C4-2B (cell line): ENCODE results near the gene SHROOM3.

Source experiments
- ZFX ChIP-seq: fragments of 450-650 bp; IDR thresholded peaks from 2 replicates; pipeline ENCODE4 v1.6.1; 2017
- TF ChIP-seq, protein P1 (sequence below): fragments of 450-650 bp; conservative IDR thresholded peaks from 2 replicates; pipeline ENCODE4 v1.5.1; 2017; ENCODE audit warnings: mild to moderate bottlenecking

DNA sequence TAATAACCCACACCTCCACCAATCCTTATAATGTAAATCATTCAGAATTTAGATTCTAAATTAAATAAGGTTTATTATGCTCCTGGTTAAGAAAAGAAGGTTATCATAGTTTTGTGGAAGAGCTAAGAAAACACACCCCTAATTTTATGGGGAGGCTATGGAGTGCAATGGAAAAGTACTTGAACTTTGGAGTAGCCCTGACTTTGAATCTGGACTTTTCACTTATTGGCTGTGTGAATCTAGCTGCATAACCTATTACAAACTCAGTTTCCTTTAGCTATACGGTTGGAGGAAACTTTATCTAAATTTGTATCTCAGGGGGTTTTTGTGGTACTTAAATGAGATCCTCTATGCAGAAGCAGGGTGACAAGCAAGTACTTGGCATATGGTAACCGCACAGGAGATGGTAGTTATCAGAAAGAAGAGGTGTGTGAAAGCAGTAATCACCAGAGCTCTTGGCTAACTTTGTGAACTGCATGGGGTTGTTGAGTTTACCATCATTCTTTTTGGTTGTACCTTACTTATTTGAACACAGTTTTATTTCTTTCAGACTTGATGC is 143.1 kb downstream of the SHROOM3 start:
- TF ChIP-seq, protein P1, sequence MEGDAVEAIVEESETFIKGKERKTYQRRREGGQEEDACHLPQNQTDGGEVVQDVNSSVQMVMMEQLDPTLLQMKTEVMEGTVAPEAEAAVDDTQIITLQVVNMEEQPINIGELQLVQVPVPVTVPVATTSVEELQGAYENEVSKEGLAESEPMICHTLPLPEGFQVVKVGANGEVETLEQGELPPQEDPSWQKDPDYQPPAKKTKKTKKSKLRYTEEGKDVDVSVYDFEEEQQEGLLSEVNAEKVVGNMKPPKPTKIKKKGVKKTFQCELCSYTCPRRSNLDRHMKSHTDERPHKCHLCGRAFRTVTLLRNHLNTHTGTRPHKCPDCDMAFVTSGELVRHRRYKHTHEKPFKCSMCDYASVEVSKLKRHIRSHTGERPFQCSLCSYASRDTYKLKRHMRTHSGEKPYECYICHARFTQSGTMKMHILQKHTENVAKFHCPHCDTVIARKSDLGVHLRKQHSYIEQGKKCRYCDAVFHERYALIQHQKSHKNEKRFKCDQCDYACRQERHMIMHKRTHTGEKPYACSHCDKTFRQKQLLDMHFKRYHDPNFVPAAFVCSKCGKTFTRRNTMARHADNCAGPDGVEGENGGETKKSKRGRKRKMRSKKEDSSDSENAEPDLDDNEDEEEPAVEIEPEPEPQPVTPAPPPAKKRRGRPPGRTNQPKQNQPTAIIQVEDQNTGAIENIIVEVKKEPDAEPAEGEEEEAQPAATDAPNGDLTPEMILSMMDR = no peak
- no peak for TF ChIP-seq ZFX
